Measurements from ENCODE around the gene TSKS.

Gene TSKS

DNA sequence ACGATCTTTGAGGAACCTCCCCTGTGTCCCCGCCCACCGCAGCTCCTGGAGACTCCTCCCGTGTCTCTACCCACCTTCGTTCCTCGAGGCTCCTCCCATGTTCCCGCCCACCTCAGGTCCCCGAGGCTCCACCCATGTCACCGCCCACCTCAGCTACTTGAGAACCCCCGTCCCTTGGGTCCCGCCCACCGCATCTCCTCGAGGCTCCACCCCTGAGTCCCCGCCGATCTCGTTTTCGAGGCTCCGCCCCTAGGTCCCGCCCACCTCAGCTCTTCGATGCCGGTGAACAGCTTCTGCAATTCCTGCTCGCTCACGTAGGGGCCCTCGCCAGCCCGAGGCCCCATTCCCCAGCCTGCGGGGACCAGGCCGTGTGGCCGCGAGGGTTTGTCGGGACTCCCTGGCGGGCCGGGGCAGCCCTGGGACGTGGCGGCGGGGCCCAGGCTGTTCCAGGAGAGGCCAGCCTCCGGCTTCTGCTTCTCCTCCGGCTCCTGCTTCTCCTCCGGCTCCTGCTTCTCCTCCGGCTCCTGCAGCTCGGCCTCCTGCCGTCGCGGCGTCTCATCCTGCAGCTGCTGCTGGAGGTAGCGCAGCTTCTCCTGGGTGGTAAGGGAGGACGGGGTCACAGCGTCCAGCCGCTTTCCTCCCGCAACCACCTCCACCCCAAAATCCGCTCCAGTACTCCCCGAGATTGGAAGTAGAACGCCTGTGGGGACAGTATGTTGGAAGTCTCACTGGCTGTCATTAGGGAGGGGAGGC lies 16.7 kb downstream of the TSKS start:
- H3K4me3 ChIP-seq (replicated peaks; ENCODE audit: low read depth, low read length), result no peak overlapping the region
- DNase-seq (ENCODE audit: extremely low read depth, low read depth), result no peak
- no peak for TF ChIP-seq CTCF (IDR thresholded peaks at IDR 0.05; ENCODE audit: low read depth, low read length, missing control alignments)

GRCh38 chr19:49744946-49745381 lies 18.1 kb downstream of the TSKS start:
- no peak for TF ChIP-seq CTCF (IDR thresholded peaks at IDR 0.05; ENCODE audit: low read depth, low read length, missing control alignments)
- no peak for DNase-seq (ENCODE audit: extremely low read depth, low read depth)
- H3K4me3 ChIP-seq (replicated peaks; ENCODE audit: low read depth, low read length), result no peak overlapping the region

GRCh38 chr19:49741210-49741844 lies 21.8 kb downstream of the TSKS start:
- H3K4me3 ChIP-seq (replicated peaks; ENCODE audit: low read depth, low read length), result no peak overlapping the region
- DNase-seq (ENCODE audit: extremely low read depth, low read depth), result no peak
- TF ChIP-seq CTCF (IDR thresholded peaks at IDR 0.05; ENCODE audit: low read depth, low read length, missing control alignments), result no peak

- no peak for DNase-seq (ENCODE audit: extremely low read depth, low read depth)
- H3K4me3 ChIP-seq (replicated peaks; ENCODE audit: low read depth, low read length), result no peak overlapping the region
- no peak for TF ChIP-seq CTCF (IDR thresholded peaks at IDR 0.05; ENCODE audit: low read depth, low read length, missing control alignments)
These were observed 23.2 kb downstream of the TSKS start for GRCh38 chr19:49739933-49740332.

DNA sequence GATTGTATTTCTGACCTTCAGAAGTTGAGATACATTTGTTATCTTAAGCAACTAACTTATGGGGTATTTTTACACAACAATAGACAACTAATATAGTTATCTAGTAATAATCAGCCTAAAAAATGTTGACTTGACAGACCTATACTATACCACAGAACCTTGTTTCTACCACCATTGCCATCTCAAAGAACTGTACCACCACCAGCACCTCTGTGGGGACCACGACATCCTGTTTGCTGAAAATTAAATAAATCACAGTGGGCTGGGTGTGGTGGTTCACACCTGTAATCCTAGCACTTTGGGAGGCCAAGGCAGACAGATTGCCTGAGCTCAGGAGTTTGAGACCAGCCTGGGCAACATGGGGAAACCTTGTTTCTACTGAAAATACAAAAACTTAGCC lies 24.0 kb downstream of the TSKS start:
- DNase-seq (ENCODE audit: extremely low read depth, low read depth), result no peak
- no peak overlapping the region for H3K4me3 ChIP-seq (replicated peaks; ENCODE audit: low read depth, low read length)
- TF ChIP-seq CTCF (IDR thresholded peaks at IDR 0.05; ENCODE audit: low read depth, low read length, missing control alignments), result no peak

GRCh38 chr19:49738268-49738667 lies 24.8 kb downstream of the TSKS start:
- TF ChIP-seq CTCF (IDR thresholded peaks at IDR 0.05; ENCODE audit: low read depth, low read length, missing control alignments), result no peak
- no peak overlapping the region for H3K4me3 ChIP-seq (replicated peaks; ENCODE audit: low read depth, low read length)
- no peak for DNase-seq (ENCODE audit: extremely low read depth, low read depth)

All from HFF-Myc (cell line).